Kasumi-1 (cell line): ENCODE measurements around the gene NPIPB2.

Experiments
- DNase-seq, 2 experiments: peaks; one replicate each; lab custom pipeline; 2025; lab: John Stamatoyannopoulos, UW

NPIPB2 gene

GRCh38 chr16:11896486-11897176 is 45.2 kb downstream of the NPIPB2 start:
- DNase-seq, result no peak

DNA sequence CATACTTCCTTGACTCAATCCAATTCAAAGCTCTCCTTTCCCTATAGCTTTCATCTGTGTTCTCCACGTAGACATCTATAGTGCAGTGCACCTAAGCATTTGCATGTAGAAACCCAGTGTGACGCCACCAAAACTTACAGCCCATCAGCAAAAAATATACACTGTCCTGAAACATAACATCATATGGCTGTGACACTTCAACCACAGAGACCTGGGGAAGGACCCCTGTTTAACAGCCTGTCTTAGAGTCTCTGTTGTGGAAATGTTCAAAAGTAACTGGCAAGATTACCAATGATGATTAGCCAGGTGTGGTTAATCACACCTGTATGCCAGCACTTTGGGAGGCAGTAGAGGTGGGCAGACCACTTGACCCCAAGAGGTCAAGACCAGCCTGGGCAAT is 48.3 kb downstream of the NPIPB2 start:
- no peak for DNase-seq

DNA sequence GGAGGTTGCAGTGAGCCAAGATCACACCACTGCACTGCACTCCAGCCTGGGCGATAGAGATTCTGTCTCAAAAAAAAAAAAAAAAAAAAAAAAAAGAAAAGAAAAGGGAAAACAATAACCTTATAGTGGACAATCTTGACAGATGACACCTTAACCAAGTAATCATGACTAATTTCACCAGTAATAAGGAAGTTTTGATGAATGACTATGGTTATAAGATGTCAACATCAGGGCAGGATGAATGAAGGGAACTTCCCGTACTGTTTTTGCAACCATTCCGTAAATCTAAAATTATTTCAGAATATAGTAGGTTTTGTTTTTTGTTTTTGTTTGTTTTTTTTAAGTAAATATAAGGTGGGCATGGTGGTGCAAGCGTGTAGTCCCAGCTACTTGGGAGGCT is 49.1 kb downstream of the NPIPB2 start:
- DNase-seq, result no peak

DNA sequence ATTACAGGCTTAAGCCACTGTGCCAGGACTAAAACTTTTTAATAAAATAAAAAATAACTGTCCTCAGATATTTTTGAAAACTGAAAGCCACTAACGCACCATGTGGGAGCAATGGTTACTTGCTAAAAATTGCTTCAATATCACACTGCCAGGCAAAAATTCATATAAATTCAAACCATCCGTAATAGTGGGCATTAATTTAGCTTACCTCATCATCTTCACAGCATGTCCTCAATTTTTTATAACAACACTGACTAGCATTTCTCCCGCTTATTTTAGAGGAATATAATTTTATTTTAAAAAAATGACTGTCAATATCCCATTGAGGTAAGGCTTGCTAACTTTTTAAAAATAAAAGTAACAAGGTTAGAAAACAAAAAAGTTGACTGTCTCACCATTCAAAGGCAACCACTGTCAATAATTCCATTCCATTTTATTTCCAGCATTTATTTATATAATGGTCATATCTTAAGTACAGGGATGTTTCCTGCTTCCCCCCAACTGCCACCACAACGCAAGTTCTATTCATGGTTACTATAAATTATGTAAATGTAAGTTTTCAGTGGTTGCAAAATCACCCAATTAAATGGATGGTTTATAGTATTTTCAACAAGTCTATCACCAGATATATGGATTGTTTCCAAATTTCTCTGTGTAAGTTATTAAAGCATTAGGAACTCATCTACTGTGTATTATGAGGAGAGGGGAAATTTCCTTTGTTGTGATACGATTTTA is 51.4 kb downstream of the NPIPB2 start:
- DNase-seq, result no peak

GRCh38 chr16:11886881-11887280 is 55.0 kb downstream of the NPIPB2 start:
- DNase-seq, result no peak

GRCh38 chr16:11884035-11884434 is 57.8 kb downstream of the NPIPB2 start:
- no peak for DNase-seq

GRCh38 chr16:11880007-11880406 is 61.8 kb downstream of the NPIPB2 start:
- DNase-seq, result peak in 1 of 2 experiments; percentile 4

DNA sequence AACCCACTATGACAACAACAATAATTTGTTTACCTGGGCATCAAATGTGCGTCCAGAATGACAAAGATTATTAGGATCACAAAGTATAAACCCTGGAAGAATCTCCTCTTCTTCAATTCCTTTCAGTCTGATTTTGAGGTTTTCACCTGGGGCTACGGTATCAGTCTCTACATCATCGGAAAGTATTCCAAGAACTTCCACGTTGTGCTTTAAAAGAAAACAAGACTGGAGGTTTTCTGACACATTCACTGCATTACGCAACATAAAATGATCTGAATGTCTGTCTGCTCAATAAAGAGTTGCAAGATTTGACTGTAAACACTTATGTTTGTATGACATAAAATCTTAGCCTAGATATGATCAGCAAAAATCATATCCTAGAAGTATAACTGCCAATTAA is 64.5 kb downstream of the NPIPB2 start:
- no peak for DNase-seq
